ENCODE data around the gene CHRNA3.
"Not testable (repeated sequence)": the region's sequence is repeated elsewhere in the genome, so short reads cannot be mapped to it uniquely, and the experiment has no call there.

CHRNA3 gene

GRCh38 chr15:78609551-78609950, 11.2 kb downstream of the CHRNA3 start:
- ATAC-seq, H3K27ac Mint-ChIP-seq, H3K9me3 Mint-ChIP-seq, H3K4me3 Mint-ChIP-seq, H3K4me1 Mint-ChIP-seq, DNase-seq: not testable (repeated sequence)
- H3K27me3 Mint-ChIP-seq: peaks cover 15% of the 10 kb centered on the region

- Mint-ChIP-seq H3K4me3 (no peak overlapping the region), H3K27me3 (peaks cover 25% of the 10 kb centered on the region), H3K27ac (no peak overlapping the region), H3K9me3 (peaks cover 0 to 4% of the 10 kb centered on the region in 2 donors), H3K4me1 (no peaks in the 10 kb centered on the region)
- ATAC-seq (no peak), DNase-seq (no peak)
Observed at GRCh38 chr15:78605680-78606079, 15.1 kb downstream of the CHRNA3 start.

GRCh38 chr15:78605201-78605600, 15.6 kb downstream of the CHRNA3 start:
- DNase-seq (no peak), ATAC-seq (no peak)
- peaks cover 0 to 4% of the 10 kb centered on the region in 2 donors for H3K9me3 Mint-ChIP-seq
- H3K4me1 Mint-ChIP-seq: no peaks in the 10 kb centered on the region
- H3K4me3 Mint-ChIP-seq: no peak overlapping the region
- no peak overlapping the region for H3K27ac Mint-ChIP-seq
- H3K27me3 Mint-ChIP-seq: peaks cover 25% of the 10 kb centered on the region

- Mint-ChIP-seq H3K27me3 (peaks cover 25% of the 10 kb centered on the region), H3K4me3 (no peak overlapping the region), H3K9me3 (peaks cover 0 to 4% of the 10 kb centered on the region in 2 donors), H3K27ac (peak overlapping the region; percentile 19 to 80), H3K4me1 (no peaks in the 10 kb centered on the region)
- no peak for DNase-seq
- no peak for ATAC-seq
Observed at GRCh38 chr15:78604420-78604819, 16.4 kb downstream of the CHRNA3 start.

GRCh38 chr15:78603467-78603866, 17.3 kb downstream of the CHRNA3 start:
- H3K4me3 Mint-ChIP-seq: no peak overlapping the region
- ATAC-seq (no peak), DNase-seq (no peak)
- no peak overlapping the region for H3K27ac Mint-ChIP-seq
- no peaks in the 10 kb centered on the region for H3K9me3 Mint-ChIP-seq
- H3K27me3 Mint-ChIP-seq: peaks cover 25% of the 10 kb centered on the region
- H3K4me1 Mint-ChIP-seq: no peaks in the 10 kb centered on the region

GRCh38 chr15:78599189-78599588, 21.6 kb downstream of the CHRNA3 start:
- H3K4me1 Mint-ChIP-seq: no peaks in the 10 kb centered on the region
- peaks cover 7% of the 10 kb centered on the region for H3K27me3 Mint-ChIP-seq
- H3K9me3 Mint-ChIP-seq: no peaks in the 10 kb centered on the region
- ATAC-seq: no peak
- no peak overlapping the region for H3K27ac Mint-ChIP-seq
- no peak overlapping the region for H3K4me3 Mint-ChIP-seq
- no peak for DNase-seq

- Mint-ChIP-seq H3K9me3 (no peaks in the 10 kb centered on the region), H3K27me3 (no peaks in the 10 kb centered on the region), H3K4me3 (no peak overlapping the region), H3K4me1 (no peaks in the 10 kb centered on the region), H3K27ac (no peak overlapping the region)
- ATAC-seq (no peak), DNase-seq (no peak)
Observed at GRCh38 chr15:78598348-78598747, 22.4 kb downstream of the CHRNA3 start.

GRCh38 chr15:78597583-78597982, 23.2 kb downstream of the CHRNA3 start:
- Mint-ChIP-seq H3K9me3 (no peaks in the 10 kb centered on the region), H3K4me3 (no peak overlapping the region), H3K4me1 (no peaks in the 10 kb centered on the region), H3K27ac (no peak overlapping the region), H3K27me3 (no peaks in the 10 kb centered on the region)
- no peak for DNase-seq
- no peak for ATAC-seq

- H3K4me3 Mint-ChIP-seq: no peak overlapping the region
- ATAC-seq: no peak
- no peaks in the 10 kb centered on the region for H3K4me1 Mint-ChIP-seq
- no peak overlapping the region for H3K27ac Mint-ChIP-seq
- no peaks in the 10 kb centered on the region for H3K9me3 Mint-ChIP-seq
- peaks cover 8% of the 10 kb centered on the region for H3K27me3 Mint-ChIP-seq
- no peak for DNase-seq
Observed at GRCh38 chr15:78574944-78575343, 45.9 kb downstream of the CHRNA3 start.

GRCh38 chr15:78573416-78573815, 47.4 kb downstream of the CHRNA3 start:
- no peak for DNase-seq
- Mint-ChIP-seq H3K27ac (no peak overlapping the region), H3K9me3 (no peaks in the 10 kb centered on the region), H3K4me1 (no peaks in the 10 kb centered on the region), H3K27me3 (peaks cover 8% of the 10 kb centered on the region), H3K4me3 (no peak overlapping the region)
- no peak for ATAC-seq

- no peak for DNase-seq
- Mint-ChIP-seq H3K4me3 (no peak overlapping the region), H3K9me3 (no peaks in the 10 kb centered on the region), H3K4me1 (peaks cover 15% of the 10 kb centered on the region), H3K27ac (no peak overlapping the region), H3K27me3 (peaks cover 21% of the 10 kb centered on the region)
- no peak for ATAC-seq
Observed at GRCh38 chr15:78571382-78571781, 49.4 kb downstream of the CHRNA3 start.

GRCh38 chr15:78570710-78571109, 50.1 kb downstream of the CHRNA3 start:
- no peak overlapping the region for H3K4me3 Mint-ChIP-seq
- ATAC-seq: no peak
- no peak for DNase-seq
- H3K4me1 Mint-ChIP-seq: peaks cover 18% of the 10 kb centered on the region
- H3K27ac Mint-ChIP-seq: no peak overlapping the region
- H3K9me3 Mint-ChIP-seq: no peaks in the 10 kb centered on the region
- peaks cover 20% of the 10 kb centered on the region for H3K27me3 Mint-ChIP-seq

- Mint-ChIP-seq H3K27me3 (peaks cover 20% of the 10 kb centered on the region), H3K4me1 (peaks cover 31% of the 10 kb centered on the region), H3K27ac (no peak overlapping the region), H3K9me3 (no peaks in the 10 kb centered on the region), H3K4me3 (peak overlapping the region in 1 of 2 donors; percentile 33)
- DNase-seq (no peak), ATAC-seq (no peak)
Observed at GRCh38 chr15:78567531-78567930, 53.3 kb downstream of the CHRNA3 start.

- no peaks in the 10 kb centered on the region for H3K9me3 Mint-ChIP-seq
- peaks cover 20% of the 10 kb centered on the region for H3K27me3 Mint-ChIP-seq
- no peak for DNase-seq
- H3K27ac Mint-ChIP-seq: peak overlapping the region in 1 of 2 donors; percentile 70
- H3K4me3 Mint-ChIP-seq: peak overlapping the region; percentile 92 to 95
- H3K4me1 Mint-ChIP-seq: peaks cover 31% of the 10 kb centered on the region
- peak; percentile 39 for ATAC-seq
Observed at GRCh38 chr15:78565951-78566774, 54.6 kb downstream of the CHRNA3 start.

GRCh38 chr15:78565097-78565950, 55.5 kb downstream of the CHRNA3 start, which contains the start of gene CHRNA5:
CHRNA5 (plus strand) TSS chr15:78565520; CDS start chr15:78565720, 200 bp downstream.
- ATAC-seq (peak; percentile 88), DNase-seq (peak; percentile 35 to 72)
- H3K4me1 Mint-ChIP-seq: peaks cover 31% of the 10 kb centered on the region

GRCh38 chr15:78564743-78565096, 56.1 kb downstream of the CHRNA3 start:
- Mint-ChIP-seq H3K4me3 (peak overlapping the region; percentile 92 to 95), H3K9me3 (no peaks in the 10 kb centered on the region), H3K27me3 (peaks cover 20% of the 10 kb centered on the region), H3K4me1 (peaks cover 31% of the 10 kb centered on the region), H3K27ac (peak overlapping the region in 1 of 2 donors; percentile 94)
- ATAC-seq (peak; percentile 27), DNase-seq (no peak)

More at GRCh38 chr15:78565097-78565950, 55.5 kb downstream of the CHRNA3 start, which contains the start of gene CHRNA5:
- peak within 1 kb of the TSS; percentile 84 to 94 for H3K27ac Mint-ChIP-seq
- peaks cover 20% of the 10 kb centered on the region for H3K27me3 Mint-ChIP-seq
- H3K4me3 Mint-ChIP-seq: peak within 1 kb of the TSS; percentile 92 to 95
- no peaks in the 10 kb centered on the region for H3K9me3 Mint-ChIP-seq

Measured in stimulated activated naive CD8-positive, alpha-beta T cell treated with anti-CD3 and anti-CD28 coated beads, Interleukin-15, amount 100 ng/mL, for 72 hours (primary cell).